Testis (tissue), 2 donors: Measurements from ENCODE around the gene UBASH3A.

Experiments
- CTCF ChIP-seq, 3 experiments: fragments of 450-650 bp in 2 of 3; fragments of 200-600 bp in 1 of 3; sonication (generic) in 1 of 3; IDR thresholded peaks; one replicate each; pipeline ENCODE4 v1.5.1; 2016 to 2019; ENCODE audit warnings: antibody characterized with exemption in 3 of 3, mild to moderate bottlenecking in 2 of 3, moderate library complexity in 1 of 3
- POLR2A ChIP-seq: fragments of 450-650 bp; IDR thresholded peaks from one replicate; pipeline ENCODE4 v1.6.1; 2017; ENCODE audit warnings: antibody characterized with exemption, mild to moderate bottlenecking, moderate library complexity

GRCh38 chr21:42443876-42444744 lies 40.4 kb downstream of the UBASH3A start:
- TF ChIP-seq CTCF (IDR thresholded peaks at IDR 0.05) (no peak), POLR2A (no peak)
